RCC 7860 (cell line): ENCODE results near the gene FREM2.
A peak's percentile ranks its signal among the peaks of the same experiment; 100 is the strongest.

ENCODE experiments used
- DNase-seq: peaks from one replicate; pipeline ENCODE4 v3.0.0-alpha.2; 2015; ENCODE audit warnings: low spot score
- FAIRE-seq: peaks from 2 replicates; lab custom pipeline; 2012; peaks lifted over from hg19 to GRCh38; lab: Jason Lieb, UNC

The FREM2 gene

GRCh38 chr13:38879786-38880185, 192.9 kb downstream of the FREM2 start:
- FAIRE-seq (no peak), DNase-seq (no peak)

GRCh38 chr13:38880397-38880796, 193.5 kb downstream of the FREM2 start:
- FAIRE-seq, result no peak
- no peak for DNase-seq

GRCh38 chr13:38883783-38884182, 196.9 kb downstream of the FREM2 start:
- DNase-seq (no peak), FAIRE-seq (no peak)

GRCh38 chr13:38888309-38888708, 201.4 kb downstream of the FREM2 start:
- peak; percentile 81 for FAIRE-seq
- peak; percentile 54 for DNase-seq

- no peak for FAIRE-seq
- no peak for DNase-seq
Measured at GRCh38 chr13:38895075-38895474, 208.2 kb downstream of the FREM2 start.

- FAIRE-seq (no peak), DNase-seq (peak; percentile 24)
Measured at GRCh38 chr13:38897521-38897920, 210.6 kb downstream of the FREM2 start.

GRCh38 chr13:38898481-38898880, 211.6 kb downstream of the FREM2 start:
- DNase-seq (no peak), FAIRE-seq (no peak)

- FAIRE-seq (no peak), DNase-seq (no peak)
Measured at GRCh38 chr13:38899571-38899970, 212.7 kb downstream of the FREM2 start.

- DNase-seq (no peak), FAIRE-seq (no peak)
Measured at GRCh38 chr13:38900188-38900587, 213.3 kb downstream of the FREM2 start.

- DNase-seq (no peak), FAIRE-seq (no peak)
Measured at GRCh38 chr13:38902551-38902950, 215.7 kb downstream of the FREM2 start.

GRCh38 chr13:38905081-38905480, 218.2 kb downstream of the FREM2 start:
- DNase-seq (no peak), FAIRE-seq (no peak)

- DNase-seq, result no peak
- FAIRE-seq, result no peak
Measured at GRCh38 chr13:38905861-38906260, 219.0 kb downstream of the FREM2 start.

GRCh38 chr13:38908574-38908973, 221.7 kb downstream of the FREM2 start:
- no peak for FAIRE-seq
- DNase-seq, result no peak

- DNase-seq, result no peak
- FAIRE-seq, result no peak
Measured at GRCh38 chr13:38914070-38914469, 227.2 kb downstream of the FREM2 start.

GRCh38 chr13:38921081-38921480, 234.2 kb downstream of the FREM2 start:
- no peak for DNase-seq
- no peak for FAIRE-seq

GRCh38 chr13:38922170-38922569, 235.3 kb downstream of the FREM2 start:
- DNase-seq (no peak), FAIRE-seq (no peak)

GRCh38 chr13:38933786-38934185, 246.9 kb downstream of the FREM2 start:
- FAIRE-seq (no peak), DNase-seq (no peak)
